Activated T-cell treated with anti-CD3 and anti-CD28 coated beads, Interleukin-2, amount 50 U/mL, for 24 hours (primary cell): ENCODE measurements around the gene CLCN2.
"Not testable (repeated sequence)": the region's sequence is repeated elsewhere in the genome, so short reads cannot be mapped to it uniquely, and the experiment has no call there.

ENCODE experiments used
- DNase-seq: peaks from one replicate; pipeline ENCODE4 v3.0.0-alpha.2; 2020
- H3K27ac Mint-ChIP-seq: 2 replicates; pipeline ENCODE4 v1.8.0; 2020; ENCODE audit warnings: mild to moderate bottlenecking, mixed read lengths
- H3K27me3 Mint-ChIP-seq: 2 replicates; pipeline ENCODE4 v1.8.0; 2020; ENCODE audit warnings: mixed read lengths
- H3K36me3 Mint-ChIP-seq: 2 replicates; pipeline ENCODE4 v1.8.0; 2020; ENCODE audit warnings: low read depth, mixed read lengths
- H3K4me1 Mint-ChIP-seq: 2 replicates; pipeline ENCODE4 v1.8.0; 2020; ENCODE audit warnings: low read depth, mixed read lengths
- H3K4me3 Mint-ChIP-seq: 2 replicates; pipeline ENCODE4 v1.8.0; 2020; ENCODE audit warnings: mild to moderate bottlenecking, moderate library complexity, mixed read lengths
- H3K9me3 Mint-ChIP-seq: 2 replicates; pipeline ENCODE4 v1.8.0; 2020; ENCODE audit warnings: mixed read lengths

CLCN2 gene

GRCh38 chr3:184347321-184348056 is 13.9 kb downstream of the CLCN2 start:
- Mint-ChIP-seq H3K4me3 (no peak overlapping the region), H3K36me3 (peaks cover 21% of the 10 kb centered on the region), H3K27ac (no peak overlapping the region), H3K27me3 (no peaks in the 10 kb centered on the region), H3K4me1 (no peaks in the 10 kb centered on the region), H3K9me3 (no peaks in the 10 kb centered on the region)
- no peak for DNase-seq

GRCh38 chr3:184346480-184347190 is 14.8 kb downstream of the CLCN2 start:
- Mint-ChIP-seq H3K4me3 (no peak overlapping the region), H3K4me1 (no peaks in the 10 kb centered on the region), H3K27me3 (no peaks in the 10 kb centered on the region), H3K27ac (no peak overlapping the region), H3K36me3 (peaks cover 20% of the 10 kb centered on the region), H3K9me3 (no peaks in the 10 kb centered on the region)
- DNase-seq, result no peak

- Mint-ChIP-seq H3K9me3 (no peaks in the 10 kb centered on the region), H3K27ac (no peak overlapping the region), H3K4me1 (no peaks in the 10 kb centered on the region), H3K27me3 (no peaks in the 10 kb centered on the region), H3K36me3 (peaks cover 15% of the 10 kb centered on the region), H3K4me3 (no peak overlapping the region)
- no peak for DNase-seq
These were observed 15.9 kb downstream of the CLCN2 start for GRCh38 chr3:184345317-184346144.

DNA sequence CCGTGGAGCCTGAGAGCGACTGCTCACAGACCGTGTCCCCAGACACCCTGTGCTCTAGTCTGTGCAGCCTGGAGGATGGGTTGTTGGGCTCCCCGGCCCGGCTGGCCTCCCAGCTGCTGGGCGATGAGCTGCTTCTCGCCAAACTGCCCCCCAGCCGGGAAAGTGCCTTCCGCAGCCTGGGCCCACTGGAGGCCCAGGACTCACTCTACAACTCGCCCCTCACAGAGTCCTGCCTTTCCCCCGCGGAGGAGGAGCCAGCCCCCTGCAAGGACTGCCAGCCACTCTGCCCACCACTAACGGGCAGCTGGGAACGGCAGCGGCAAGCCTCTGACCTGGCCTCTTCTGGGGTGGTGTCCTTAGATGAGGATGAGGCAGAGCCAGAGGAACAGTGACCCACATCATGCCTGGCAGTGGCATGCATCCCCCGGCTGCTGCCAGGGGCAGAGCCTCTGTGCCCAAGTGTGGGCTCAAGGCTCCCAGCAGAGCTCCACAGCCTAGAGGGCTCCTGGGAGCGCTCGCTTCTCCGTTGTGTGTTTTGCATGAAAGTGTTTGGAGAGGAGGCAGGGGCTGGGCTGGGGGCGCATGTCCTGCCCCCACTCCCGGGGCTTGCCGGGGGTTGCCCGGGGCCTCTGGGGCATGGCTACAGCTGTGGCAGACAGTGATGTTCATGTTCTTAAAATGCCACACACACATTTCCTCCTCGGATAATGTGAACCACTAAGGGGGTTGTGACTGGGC is 16.7 kb downstream of the CLCN2 start:
- H3K27me3 Mint-ChIP-seq, result no peaks in the 10 kb centered on the region
- no peaks in the 10 kb centered on the region for H3K4me1 Mint-ChIP-seq
- no peak overlapping the region for H3K4me3 Mint-ChIP-seq
- H3K9me3 Mint-ChIP-seq, result no peaks in the 10 kb centered on the region
- DNase-seq, result no peak
- H3K27ac Mint-ChIP-seq, result no peak overlapping the region
- peaks cover 15% of the 10 kb centered on the region for H3K36me3 Mint-ChIP-seq

- Mint-ChIP-seq H3K4me3 (no peak overlapping the region), H3K4me1 (peaks cover under 1% of the 10 kb centered on the region), H3K9me3 (no peaks in the 10 kb centered on the region), H3K27me3 (no peaks in the 10 kb centered on the region), H3K27ac (peak overlapping the region; percentile 35), H3K36me3 (peaks cover 15% of the 10 kb centered on the region)
- DNase-seq, result no peak
These were observed 18.1 kb downstream of the CLCN2 start for GRCh38 chr3:184343200-184343876.

DNA sequence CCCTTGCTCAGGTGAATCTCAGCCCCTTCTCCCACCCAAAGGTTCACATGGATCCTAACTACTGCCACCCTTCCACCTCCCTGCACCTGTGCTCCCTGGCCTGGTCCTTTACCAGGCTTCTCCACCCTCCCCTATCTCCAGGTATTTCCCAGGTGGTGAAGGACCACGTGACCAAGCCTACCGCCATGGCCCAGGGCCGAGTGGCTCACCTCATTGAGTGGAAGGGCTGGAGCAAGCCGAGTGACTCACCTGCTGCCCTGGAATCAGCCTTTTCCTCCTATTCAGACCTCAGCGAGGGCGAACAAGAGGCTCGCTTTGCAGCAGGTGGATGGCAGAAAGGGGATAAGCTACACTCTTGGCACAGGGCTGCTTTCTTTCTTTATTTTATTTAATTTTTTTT is 19.5 kb downstream of the CLCN2 start:
- Mint-ChIP-seq H3K36me3 (peaks cover 19% of the 10 kb centered on the region), H3K4me3 (no peak overlapping the region), H3K9me3 (no peaks in the 10 kb centered on the region), H3K27ac (no peak overlapping the region), H3K4me1 (peaks cover 14% of the 10 kb centered on the region), H3K27me3 (no peaks in the 10 kb centered on the region)
- no peak for DNase-seq

GRCh38 chr3:184339451-184340135 is 21.8 kb downstream of the CLCN2 start:
- H3K4me3 Mint-ChIP-seq, H3K27ac Mint-ChIP-seq, H3K27me3 Mint-ChIP-seq, H3K9me3 Mint-ChIP-seq, DNase-seq: not testable (repeated sequence)
- Mint-ChIP-seq H3K4me1 (peaks cover 30% of the 10 kb centered on the region), H3K36me3 (peaks cover 23% of the 10 kb centered on the region)

GRCh38 chr3:184339001-184339400 is 22.4 kb downstream of the CLCN2 start:
- H3K4me3 Mint-ChIP-seq, result no peak overlapping the region

DNA sequence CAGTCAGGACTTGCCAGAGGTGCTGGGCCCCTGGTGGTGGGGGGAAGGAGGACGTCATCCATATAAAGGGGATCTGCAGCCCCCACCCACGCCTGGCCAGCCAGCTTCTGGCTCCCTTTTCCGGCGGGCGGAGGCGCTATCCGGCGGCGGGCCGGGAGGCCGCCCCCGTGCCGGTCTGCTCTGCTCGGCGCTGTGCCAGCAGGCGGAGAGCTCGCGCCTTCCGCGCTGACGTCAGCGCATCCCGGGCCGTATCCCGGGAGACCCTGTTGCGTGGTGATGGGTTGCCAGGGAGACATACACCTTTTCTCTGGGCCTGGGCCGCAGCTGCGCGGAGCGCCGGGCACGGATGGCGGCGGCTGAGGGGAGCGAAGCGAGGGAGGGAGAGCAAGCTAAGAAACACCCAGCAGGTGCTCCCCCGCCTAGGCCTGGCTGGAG is 22.9 kb downstream of the CLCN2 start:
- H3K27me3 Mint-ChIP-seq, result no peaks in the 10 kb centered on the region

More at GRCh38 chr3:184339001-184339400, 22.4 kb downstream of the CLCN2 start:
- Mint-ChIP-seq H3K27ac (no peak overlapping the region), H3K36me3 (peaks cover 29% of the 10 kb centered on the region), H3K4me1 (peaks cover 35% of the 10 kb centered on the region), H3K27me3 (no peaks in the 10 kb centered on the region), H3K9me3 (no peaks in the 10 kb centered on the region)
- no peak for DNase-seq

DNA sequence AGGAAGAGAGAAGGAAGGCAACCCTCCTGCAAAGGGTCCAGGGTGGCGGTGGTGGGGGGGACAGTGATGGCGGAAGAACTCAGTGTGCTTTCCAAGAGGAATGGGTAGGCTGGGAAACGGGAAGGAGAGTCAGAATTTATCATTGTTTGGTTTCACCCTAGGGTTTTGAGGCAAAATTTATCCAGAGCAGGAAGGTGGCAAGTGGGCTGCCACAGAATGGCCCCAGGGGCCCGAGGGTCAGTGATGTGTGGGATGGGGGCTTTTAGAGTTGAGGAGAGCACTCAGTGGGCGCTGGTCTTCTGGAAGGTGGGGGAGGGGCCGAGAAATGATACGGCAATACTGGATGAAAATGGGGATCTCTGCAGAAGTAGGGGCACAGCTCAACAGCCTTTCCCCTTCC is 23.4 kb downstream of the CLCN2 start:
- Mint-ChIP-seq H3K9me3 (no peaks in the 10 kb centered on the region), H3K4me1 (peaks cover 46% of the 10 kb centered on the region), H3K27me3 (no peaks in the 10 kb centered on the region), H3K36me3 (peaks cover 37% of the 10 kb centered on the region), H3K4me3 (peak overlapping the region; percentile 7), H3K27ac (peak overlapping the region; percentile 20)
- DNase-seq, result no peak

More for the DNA sequence above, 22.9 kb downstream of the CLCN2 start:
- Mint-ChIP-seq H3K27ac (peak overlapping the region; percentile 20), H3K4me1 (peaks cover 40% of the 10 kb centered on the region), H3K36me3 (peaks cover 34% of the 10 kb centered on the region), H3K9me3 (no peaks in the 10 kb centered on the region), H3K4me3 (no peak overlapping the region)
- DNase-seq, result no peak

GRCh38 chr3:184337399-184337714 is 24.0 kb downstream of the CLCN2 start, which contains the start of gene FAM131A:
Gene FAM131A (plus strand): TSS chr3:184337600. CDS start chr3:184337631, 31 bp downstream.
- no peaks in the 10 kb centered on the region for H3K27me3 Mint-ChIP-seq
- peak within 1 kb of the TSS; percentile 79 for H3K4me3 Mint-ChIP-seq
- no peaks in the 10 kb centered on the region for H3K9me3 Mint-ChIP-seq
- peaks cover 52% of the 10 kb centered on the region for H3K4me1 Mint-ChIP-seq
- H3K36me3 Mint-ChIP-seq, result peaks cover 39% of the 10 kb centered on the region
- DNase-seq, result no peak
- peak within 1 kb of the TSS; percentile 83 for H3K27ac Mint-ChIP-seq

GRCh38 chr3:184336547-184337398 is 24.6 kb downstream of the CLCN2 start:
- peak overlapping the region; percentile 79 for H3K4me3 Mint-ChIP-seq
- H3K36me3 Mint-ChIP-seq, result peaks cover 44% of the 10 kb centered on the region
- no peaks in the 10 kb centered on the region for H3K27me3 Mint-ChIP-seq
- peaks cover 58% of the 10 kb centered on the region for H3K4me1 Mint-ChIP-seq
- DNase-seq, result no peak
- peak overlapping the region; percentile 83 for H3K27ac Mint-ChIP-seq
- H3K9me3 Mint-ChIP-seq, result no peaks in the 10 kb centered on the region
